RWPE2 (cell line): Measurements from ENCODE around the gene SDHAF1.
"Not testable (repeated sequence)": the region's sequence is repeated elsewhere in the genome, so short reads cannot be mapped to it uniquely, and the experiment has no call there.

Source experiments
- ATAC-seq: fragments of 200-7000 bp; cut with Tn5 transposase; 3 replicates; pipeline ENCODE4 v1.9.1; 2021; ENCODE audit warnings: low read depth
- DNase-seq: peaks from one replicate; pipeline ENCODE4 v3.0.0-alpha.2; 2020; ENCODE audit warnings: low spot score
- H3K27ac ChIP-seq: fragments of 450-650 bp; 2 replicates; pipeline ENCODE4 v1.5.1; 2017; ENCODE audit warnings: mild to moderate bottlenecking; ENCODE audit not compliant: poor library complexity, severe bottlenecking
- H3K27me3 ChIP-seq: fragments of 250-450 bp; sonication (Bioruptor Pico); 2 replicates; pipeline ENCODE4 v1.5.1; 2021; ENCODE audit warnings: mild to moderate bottlenecking, moderate library complexity; ENCODE audit not compliant: insufficient read depth, poor library complexity, severe bottlenecking
- H3K36me3 ChIP-seq: fragments of 250-450 bp; sonication (Bioruptor Pico); 2 replicates; pipeline ENCODE4 v1.5.1; 2020; ENCODE audit warnings: low read depth, mild to moderate bottlenecking, moderate library complexity
- H3K4me1 ChIP-seq: fragments of 250-450 bp; sonication (Bioruptor Pico); 2 replicates; pipeline ENCODE4 v1.5.1; 2021; ENCODE audit warnings: mild to moderate bottlenecking, moderate library complexity; ENCODE audit not compliant: insufficient read depth, poor library complexity, severe bottlenecking
- H3K4me3 ChIP-seq: fragments of 250-450 bp; sonication (Bioruptor Pico); 2 replicates; pipeline ENCODE4 v1.5.1; 2021; ENCODE audit warnings: mild to moderate bottlenecking, moderate library complexity; ENCODE audit not compliant: severe bottlenecking
- H3K9me3 ChIP-seq: fragments of 250-450 bp; sonication (Bioruptor Pico); 2 replicates; pipeline ENCODE4 v1.5.1; 2021; ENCODE audit warnings: mild to moderate bottlenecking, moderate library complexity; ENCODE audit not compliant: severe bottlenecking
- CTCF ChIP-seq: fragments of 450-650 bp; IDR thresholded peaks from one replicate; pipeline ENCODE4 v1.5.1; 2017; ENCODE audit warnings: mild to moderate bottlenecking, moderate library complexity; ENCODE audit not compliant: poor library complexity, severe bottlenecking

Gene SDHAF1

DNA sequence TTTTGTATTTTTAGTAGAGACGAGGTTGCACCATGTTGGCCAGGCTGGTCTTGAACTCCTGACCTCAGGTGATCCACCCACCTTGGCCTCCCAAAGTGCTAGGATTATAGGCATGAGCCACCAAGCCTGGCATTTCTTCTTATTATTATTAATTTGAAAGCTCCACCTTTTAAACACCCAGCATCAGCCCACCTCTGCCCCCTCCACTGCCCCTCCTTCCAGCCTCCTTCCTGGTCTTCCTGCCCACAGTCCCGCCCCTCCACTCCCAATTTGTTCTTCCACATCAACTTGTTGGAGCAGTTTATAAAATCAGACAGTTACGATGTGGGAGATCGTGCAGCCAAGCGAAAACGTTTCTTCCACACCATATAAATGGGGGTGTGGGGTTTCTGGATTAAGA, 45.5 kb downstream of the SDHAF1 start:
- Histone ChIP-seq H3K27ac (no peak overlapping the region), H3K27me3 (no peaks in the 10 kb centered on the region), H3K4me3 (no peak overlapping the region), H3K4me1 (peaks cover 7% of the 10 kb centered on the region), H3K36me3 (peaks cover 11% of the 10 kb centered on the region), H3K9me3 (no peaks in the 10 kb centered on the region)
- TF ChIP-seq CTCF, result no peak
- no peak for ATAC-seq
- no peak for DNase-seq

- not testable (repeated sequence) for H3K4me1 ChIP-seq, H3K9me3 ChIP-seq, H3K4me3 ChIP-seq, ATAC-seq, H3K27me3 ChIP-seq, H3K27ac ChIP-seq, DNase-seq
- H3K36me3 ChIP-seq, result peaks cover 11% of the 10 kb centered on the region
Observed at GRCh38 chr19:36041092-36041491, 46.1 kb downstream of the SDHAF1 start.

DNA sequence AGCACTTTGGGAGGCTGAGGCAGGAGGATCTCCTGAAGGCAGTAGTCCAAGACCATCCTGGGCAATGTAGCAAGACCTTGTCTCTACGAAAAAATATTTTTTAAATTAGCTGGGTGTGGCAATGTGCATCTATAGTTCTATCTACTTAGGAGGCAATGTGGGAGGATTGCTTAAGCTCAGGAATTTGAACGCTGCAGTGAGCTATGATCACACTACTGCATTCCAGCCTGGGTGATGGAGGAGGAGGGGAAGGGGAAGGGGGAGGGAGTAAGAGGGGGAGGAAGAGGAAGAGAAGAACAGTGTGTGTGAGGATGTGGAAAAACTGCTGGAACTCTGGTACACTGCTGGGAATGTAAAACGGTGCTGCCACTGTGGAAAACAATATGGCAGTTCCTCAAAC, 46.8 kb downstream of the SDHAF1 start:
- ATAC-seq (peak; percentile 92), DNase-seq (no peak)
- no peak for TF ChIP-seq CTCF
- peaks cover 11% of the 10 kb centered on the region for H3K36me3 ChIP-seq
- no peaks in the 10 kb centered on the region for H3K9me3 ChIP-seq
- H3K27me3 ChIP-seq, result no peaks in the 10 kb centered on the region
- H3K4me1 ChIP-seq, result peaks cover 7% of the 10 kb centered on the region
- H3K27ac ChIP-seq, result peak overlapping the region; percentile 25
- H3K4me3 ChIP-seq, result no peak overlapping the region

- no peak for ATAC-seq
- H3K27ac ChIP-seq, result no peak overlapping the region
Observed at GRCh38 chr19:36043952-36044351, 49.0 kb downstream of the SDHAF1 start.

More at GRCh38 chr19:36043952-36044351, 49.0 kb downstream of the SDHAF1 start:
- Histone ChIP-seq H3K27me3 (no peaks in the 10 kb centered on the region), H3K36me3 (peaks cover 11% of the 10 kb centered on the region), H3K4me3 (no peak overlapping the region), H3K4me1 (peaks cover 7% of the 10 kb centered on the region), H3K9me3 (no peaks in the 10 kb centered on the region)
- no peak for TF ChIP-seq CTCF
- DNase-seq, result no peak
